H9 (cell line): ENCODE results near the gene WDR81. TPM values are rescaled to one million over a fixed set of nuclear protein-coding genes. Genes with fewer than 3 reads are reported as not detected.

Experiments used
- DNase-seq: peaks from one replicate; pipeline ENCODE4 v3.0.0-alpha.2; 2017
- H2AFZ ChIP-seq: one replicate; pipeline ENCODE4 v1.6.1; 2013; ENCODE audit warnings: mild to moderate bottlenecking, low read length, control low read depth, moderate library complexity
- H2AK5ac ChIP-seq: 2 replicates; pipeline ENCODE4 v1.6.1; 2013; ENCODE audit warnings: low read length, control low read depth, mixed read lengths; ENCODE audit not compliant: insufficient read length
- H2BK120ac ChIP-seq: one replicate; pipeline ENCODE4 v1.6.1; 2013; ENCODE audit warnings: low read depth, mild to moderate bottlenecking, low read length, control low read depth, inconsistent platforms; ENCODE audit not compliant: poor library complexity, severe bottlenecking
- H2BK12ac ChIP-seq: 2 replicates; pipeline ENCODE4 v1.6.1; 2013; ENCODE audit warnings: low read length, control low read depth, mixed read lengths, low read depth; ENCODE audit not compliant: insufficient read length
- H2BK15ac ChIP-seq: 2 replicates; pipeline ENCODE4 v1.6.1; 2013; ENCODE audit warnings: low read depth, low read length, control low read depth
- H2BK20ac ChIP-seq: one replicate; pipeline ENCODE4 v1.6.1; 2013; ENCODE audit warnings: low read depth, mild to moderate bottlenecking, low read length, control low read depth, inconsistent platforms; ENCODE audit not compliant: poor library complexity, severe bottlenecking
- H2BK5ac ChIP-seq: 2 replicates; pipeline ENCODE4 v1.6.1; 2013; ENCODE audit warnings: low read length, control low read depth, mixed read lengths; ENCODE audit not compliant: insufficient read length
- H3K14ac ChIP-seq: 2 replicates; pipeline ENCODE4 v1.6.1; 2013; ENCODE audit warnings: low read length, control low read depth; ENCODE audit not compliant: insufficient read depth
- H3K18ac ChIP-seq: 2 replicates; pipeline ENCODE4 v1.6.1; 2013; ENCODE audit warnings: low read depth, mild to moderate bottlenecking, mixed read lengths, low read length, control low read depth; ENCODE audit not compliant: insufficient read length
- H3K23ac ChIP-seq: 2 replicates; pipeline ENCODE4 v1.6.1; 2013; ENCODE audit warnings: low read length, control low read depth, mixed read lengths, low read depth; ENCODE audit not compliant: insufficient read length
- H3K23me2 ChIP-seq: 2 replicates; pipeline ENCODE4 v1.6.1; 2013; ENCODE audit warnings: low read depth, mild to moderate bottlenecking, mixed read lengths, low read length, control low read depth; ENCODE audit not compliant: insufficient read length, poor library complexity, severe bottlenecking
- H3K27ac ChIP-seq: 2 replicates; pipeline ENCODE4 v1.5.1; 2013; ENCODE audit warnings: low read length, control low read depth, mixed read lengths, low read depth; ENCODE audit not compliant: insufficient read length
- H3K27me3 ChIP-seq: 2 replicates; pipeline ENCODE4 v1.6.1; 2013; ENCODE audit warnings: low read length, control low read depth, inconsistent platforms; ENCODE audit not compliant: insufficient read depth
- H3K4ac ChIP-seq: 2 replicates; pipeline ENCODE4 v1.6.1; 2013; ENCODE audit warnings: low read depth, mild to moderate bottlenecking, control low read depth, inconsistent platforms, low read length, moderate library complexity
- H3K4me1 ChIP-seq: 2 replicates; pipeline ENCODE4 v1.6.1; 2013; ENCODE audit warnings: low read length, control low read depth, inconsistent platforms; ENCODE audit not compliant: insufficient read depth
- H3K4me2 ChIP-seq: 2 replicates; pipeline ENCODE4 v1.6.1; 2013; ENCODE audit warnings: low read length, control low read depth, mixed read lengths; ENCODE audit not compliant: insufficient read length, insufficient read depth
- H3K56ac ChIP-seq: 2 replicates; pipeline ENCODE4 v1.6.1; 2013; ENCODE audit warnings: low read depth, mild to moderate bottlenecking, mixed read lengths, low read length, control low read depth; ENCODE audit not compliant: insufficient read length
- H3K79me1 ChIP-seq: 2 replicates; pipeline ENCODE4 v1.6.1; 2013; ENCODE audit warnings: low read depth, mild to moderate bottlenecking, moderate library complexity, low read length, control low read depth, inconsistent platforms; ENCODE audit not compliant: insufficient read depth, poor library complexity, severe bottlenecking
- H3K79me2 ChIP-seq: 2 replicates; pipeline ENCODE4 v1.6.1; 2013; ENCODE audit warnings: low read length, control low read depth, inconsistent platforms; ENCODE audit not compliant: insufficient read depth
- H3K9ac ChIP-seq: 2 replicates; pipeline ENCODE4 v1.6.1; 2013; ENCODE audit warnings: low read length, control low read depth, mixed read lengths; ENCODE audit not compliant: insufficient read length; ENCODE audit errors: extremely low read depth
- H3K9me3 ChIP-seq: one replicate; pipeline ENCODE4 v1.6.1; 2013; ENCODE audit warnings: low read depth, low read length, inconsistent platforms; ENCODE audit not compliant: control insufficient read depth
- H3T11ph ChIP-seq: one replicate; pipeline ENCODE4 v1.6.1; 2013; ENCODE audit warnings: mild to moderate bottlenecking, low read length, control low read depth, inconsistent platforms
- H4K20me1 ChIP-seq: one replicate; pipeline ENCODE4 v1.6.1; 2013; ENCODE audit not compliant: control insufficient read depth, insufficient read length, insufficient read depth
- H4K5ac ChIP-seq: 2 replicates; pipeline ENCODE4 v1.6.1; 2013; ENCODE audit warnings: low read depth, mild to moderate bottlenecking, mixed read lengths, low read length, control low read depth; ENCODE audit not compliant: insufficient read length
- H4K8ac ChIP-seq: replicated peaks from 2 replicates; pipeline ENCODE4 v1.6.1; 2013; ENCODE audit warnings: low read length, control low read depth, mixed read lengths, low read depth; ENCODE audit not compliant: insufficient read length
- H4K91ac ChIP-seq: 2 replicates; pipeline ENCODE4 v1.6.1; 2013; ENCODE audit warnings: low read depth, mild to moderate bottlenecking, moderate library complexity, mixed read lengths, low read length, control low read depth; ENCODE audit not compliant: insufficient read length
- H3K27ac Mint-ChIP-seq, 3 experiments: 2 replicates in 2 of 3; 3 replicates in 1 of 3; pipeline ENCODE4 v1.8.0; 2020 to 2021; ENCODE audit warnings: mixed read lengths in 3 of 3, mild to moderate bottlenecking in 1 of 3, moderate library complexity in 1 of 3
- H3K27me3 Mint-ChIP-seq: 2 replicates; pipeline ENCODE4 v1.8.0; 2021; ENCODE audit warnings: low read depth, mild to moderate bottlenecking, moderate library complexity, mixed read lengths
- H3K36me3 Mint-ChIP-seq, 3 experiments: 2 replicates in 2 of 3; 3 replicates in 1 of 3; pipeline ENCODE4 v1.8.0; 2020 to 2021; ENCODE audit warnings: low read depth in 3 of 3, mixed read lengths in 3 of 3; ENCODE audit not compliant: insufficient read depth in 1 of 3
- H3K4me1 Mint-ChIP-seq, 2 experiments: 2 replicates each; pipeline ENCODE4 v1.8.0; 2020; ENCODE audit warnings: mixed read lengths in 2 of 2
- H3K4me3 Mint-ChIP-seq, 2 experiments: 2 replicates in 1 of 2; 3 replicates in 1 of 2; pipeline ENCODE4 v1.8.0; 2020 to 2021; ENCODE audit warnings: mild to moderate bottlenecking in 2 of 2, mixed read lengths in 2 of 2, moderate library complexity in 1 of 2
- H3K9me3 Mint-ChIP-seq, 2 experiments: 2 replicates in 1 of 2; 3 replicates in 1 of 2; pipeline ENCODE4 v1.8.0; 2020; ENCODE audit warnings: mild to moderate bottlenecking in 2 of 2, mixed read lengths in 2 of 2, moderate library complexity in 1 of 2
- CTCF ChIP-seq: fragments of 200-600 bp; sonication (generic); conservative IDR thresholded peaks from 3 replicates; pipeline ENCODE4 v1.8.0; 2021; ENCODE audit warnings: antibody characterized with exemption, mild to moderate bottlenecking
- WGBS: extraction: QIAGEN DNeasy Blood & Tissue Kit; methylation state at CpG from one replicate; pipeline ENCODE4 v1.1.7; 2013; ENCODE audit warnings: missing lambda C conversion rate, low lambda C conversion rate, mixed read lengths; ENCODE audit not compliant: insufficient read length; ENCODE audit errors: extremely low coverage; 5-methylcytosine and 5-hydroxymethylcytosine counted together
- total RNA-seq: library from RNA; stranded (reverse); gene quantifications from 2 replicates; pipeline ENCODE4 v1.2.1, GENCODE V29; 2021

WDR81 gene
- total RNA-seq, 1 experiment from 2014 or later = 20.2 TPM

GRCh38 chr17:1726626-1727257 lies 2.2 kb downstream of the WDR81 start:
- no peak overlapping the region for H3K4me2 ChIP-seq
- no peak overlapping the region for H4K5ac ChIP-seq
- no peaks in the 10 kb centered on the region for H3K4me1 ChIP-seq
- peaks cover 2% of the 10 kb centered on the region; the same call in 1 of the 2 replicates for H3K27me3 Mint-ChIP-seq
- H2AK5ac ChIP-seq = no peak overlapping the region
- peaks cover 0 to 9% (median 0%) of the 10 kb centered on the region in 3 experiments; a peak in 4 of 7 replicates for H3K36me3 Mint-ChIP-seq
- H3K9me3 ChIP-seq = no peaks in the 10 kb centered on the region
- no peak overlapping the region for H4K91ac ChIP-seq
- H2BK15ac ChIP-seq = no peak overlapping the region
- DNase-seq = no peak
- no peak overlapping the region for H2BK20ac ChIP-seq
- no peak overlapping the region for H2BK5ac ChIP-seq
- H3K56ac ChIP-seq = no peak overlapping the region
- no peak overlapping the region for H3K23ac ChIP-seq
- H3K4me1 Mint-ChIP-seq = peaks cover 2 to 4% of the 10 kb centered on the region in 2 experiments; a peak in 1 of 4 replicates
- H3K79me1 ChIP-seq = no peaks in the 10 kb centered on the region
- no peak overlapping the region for H2AFZ ChIP-seq
- H3K4me3 Mint-ChIP-seq = no peak overlapping the region
- no peak overlapping the region for H3T11ph ChIP-seq
- H3K27ac Mint-ChIP-seq = no peak overlapping the region; a peak in 1 of 7 replicates
- TF ChIP-seq CTCF = no peak
- no peaks in the 10 kb centered on the region for H3K79me2 ChIP-seq
- H3K9me3 Mint-ChIP-seq = no peaks in the 10 kb centered on the region; a peak in 1 of 5 replicates
- no peak overlapping the region for H2BK12ac ChIP-seq
- H3K27me3 ChIP-seq = no peaks in the 10 kb centered on the region
- H4K20me1 ChIP-seq = no peaks in the 10 kb centered on the region
- peaks cover 4% of the 10 kb centered on the region for H3K23me2 ChIP-seq
- H3K18ac ChIP-seq = no peak overlapping the region
- H3K9ac ChIP-seq = no peak overlapping the region
- no peak overlapping the region for H3K14ac ChIP-seq
- H3K27ac ChIP-seq = no peak overlapping the region
- WGBS = no CpG with 5 or more reads among the region's 18 CpGs
- H4K8ac ChIP-seq = no peak overlapping the region
- no peak overlapping the region for H2BK120ac ChIP-seq
- no peak overlapping the region for H3K4ac ChIP-seq
